ENCODE data around the gene UGT1A8. TPM values are rescaled to one million over a fixed set of nuclear protein-coding genes. Genes with fewer than 3 reads are reported as not detected.

UGT1A8 gene
- total RNA-seq, 1 experiment from 2014 or later: not detected

DNA sequence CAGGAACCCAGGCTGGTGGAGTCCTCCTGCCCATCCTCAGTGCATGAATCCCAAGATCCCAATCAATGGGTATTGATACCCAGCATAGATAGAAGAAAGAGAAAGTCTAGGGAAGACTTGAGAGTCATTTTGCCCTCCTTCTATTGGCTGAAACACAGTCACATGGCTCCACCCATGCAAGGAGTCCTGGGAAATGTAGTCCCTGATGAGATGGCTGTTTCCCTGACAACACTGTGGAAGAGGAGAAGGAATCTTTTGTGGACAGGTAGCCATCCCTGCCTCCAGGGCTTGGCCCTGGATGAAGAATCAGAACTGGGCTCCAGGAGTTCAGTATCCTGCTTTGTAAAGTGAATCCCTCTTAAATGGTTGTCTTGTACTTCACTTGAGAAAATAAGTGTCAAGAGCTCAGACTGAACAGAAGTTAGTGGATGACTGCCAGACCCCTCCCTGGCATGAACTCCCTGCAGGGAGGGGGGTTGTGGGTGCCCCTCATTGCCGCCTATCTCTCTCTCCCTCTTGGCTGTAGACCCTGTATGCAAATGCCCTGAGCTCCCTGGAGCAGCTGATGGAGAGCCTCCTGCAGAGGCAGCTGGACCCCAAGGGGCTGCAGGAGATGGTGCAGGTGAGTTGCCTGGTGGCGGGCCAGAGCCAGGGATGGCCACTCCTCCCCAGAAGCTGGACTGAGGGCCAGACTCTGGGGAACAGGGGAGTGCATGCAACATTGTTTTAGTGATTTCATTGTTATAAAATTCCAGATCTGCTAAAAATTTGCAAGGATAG lies 196.8 kb downstream of the UGT1A8 start:
- no peak for DNase-seq (ENCODE audit: extremely low read depth, low read depth)

DNA sequence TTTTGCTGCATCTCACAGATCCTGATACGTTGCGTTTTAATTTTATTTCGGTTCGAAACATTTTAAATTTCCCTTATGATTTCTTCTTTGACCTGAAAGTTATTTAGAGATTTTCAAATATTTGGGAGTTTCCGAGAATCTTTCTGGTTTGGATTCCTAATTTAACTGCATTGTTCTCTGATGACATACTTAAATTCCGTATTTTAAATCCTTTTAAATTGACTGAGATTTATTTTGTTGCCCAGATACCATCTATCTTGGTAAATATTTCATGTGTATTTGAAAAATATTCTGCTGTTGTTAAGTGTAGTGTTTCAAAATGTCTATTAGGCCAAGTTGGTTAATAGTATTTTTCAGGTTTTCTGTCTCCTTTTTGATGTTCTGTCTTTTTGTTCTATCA lies 198.4 kb downstream of the UGT1A8 start:
- no peak for DNase-seq (ENCODE audit: extremely low read depth, low read depth)

DNA sequence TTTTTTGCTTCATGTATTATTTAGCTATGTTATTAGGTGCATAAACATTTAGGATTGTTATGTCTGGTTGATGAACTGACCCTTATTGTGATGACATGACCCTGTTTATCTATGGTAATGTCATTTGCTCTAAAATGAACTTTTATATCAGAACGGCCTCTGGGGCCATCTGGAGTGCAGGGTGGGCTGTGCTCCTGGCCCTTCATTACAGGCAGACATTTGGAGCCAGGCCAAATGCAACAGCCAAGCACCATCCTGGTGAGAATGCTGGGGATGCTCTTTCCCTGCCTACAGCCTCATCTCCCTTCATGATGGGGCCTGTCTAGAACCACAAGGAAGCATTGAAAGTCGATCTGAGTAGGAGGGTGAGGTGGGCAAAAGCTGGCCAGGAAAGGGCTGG lies 198.9 kb downstream of the UGT1A8 start:
- DNase-seq (ENCODE audit: extremely low read depth, low read depth): no peak

DNA sequence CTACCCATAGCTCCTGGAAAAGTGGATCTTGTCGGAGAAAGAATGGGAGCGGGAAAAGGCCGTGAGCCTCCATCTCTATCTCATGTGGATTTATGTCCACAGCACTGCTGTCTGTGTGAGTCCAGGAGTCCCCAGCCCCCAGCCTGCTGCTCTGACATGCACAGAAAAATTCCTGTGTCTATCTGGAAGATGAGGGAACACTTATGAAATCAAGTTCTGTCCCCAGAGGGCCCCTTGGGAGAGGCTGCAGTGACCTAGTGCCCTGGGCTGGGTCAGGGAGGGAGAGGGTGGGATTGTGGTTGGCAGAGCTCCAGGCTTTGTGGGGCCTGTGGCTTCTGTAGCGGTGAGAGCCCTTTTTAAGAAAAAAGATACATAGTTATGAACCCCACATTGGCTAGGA lies 199.3 kb downstream of the UGT1A8 start:
- no peak for DNase-seq (ENCODE audit: extremely low read depth, low read depth)

- no peak for DNase-seq (ENCODE audit: extremely low read depth, low read depth)
Observed at GRCh38 chr2:233817361-233817911, 200.0 kb downstream of the UGT1A8 start.

DNA sequence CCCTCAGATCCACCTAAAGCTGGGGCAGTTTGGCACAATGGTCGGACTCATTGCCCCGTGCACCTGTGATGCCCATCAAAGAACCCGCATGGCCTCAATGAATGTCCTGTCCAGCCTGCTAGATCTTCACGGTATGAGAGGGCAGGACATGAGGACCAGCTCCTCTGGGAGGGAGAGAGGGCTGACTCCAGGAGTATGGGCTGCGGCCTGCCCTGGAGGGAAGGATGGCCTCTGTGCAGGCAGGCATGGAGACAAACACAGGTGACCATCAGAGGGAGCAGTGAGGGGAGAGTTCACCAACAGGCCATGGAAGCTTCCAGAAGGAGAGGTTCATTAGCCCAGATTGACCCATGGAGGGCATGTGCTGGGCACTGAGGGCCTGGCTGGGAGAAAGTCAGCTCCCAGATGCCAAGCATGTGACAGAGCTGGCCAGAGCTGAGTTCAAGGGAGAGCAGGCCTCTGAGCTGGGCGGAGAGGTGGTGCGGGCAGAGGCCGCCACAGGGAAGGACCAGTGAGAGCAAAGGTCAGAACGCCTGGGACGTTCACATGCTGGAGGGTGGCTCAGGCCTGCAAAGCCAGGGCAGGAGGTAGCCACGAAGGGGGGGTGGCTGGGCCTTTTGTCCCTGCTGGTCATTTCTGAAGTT lies 200.7 kb downstream of the UGT1A8 start:
- no peak for DNase-seq (ENCODE audit: extremely low read depth, low read depth)

- DNase-seq (ENCODE audit: extremely low read depth, low read depth): no peak
Observed at GRCh38 chr2:233818639-233819621, 201.5 kb downstream of the UGT1A8 start.

DNA sequence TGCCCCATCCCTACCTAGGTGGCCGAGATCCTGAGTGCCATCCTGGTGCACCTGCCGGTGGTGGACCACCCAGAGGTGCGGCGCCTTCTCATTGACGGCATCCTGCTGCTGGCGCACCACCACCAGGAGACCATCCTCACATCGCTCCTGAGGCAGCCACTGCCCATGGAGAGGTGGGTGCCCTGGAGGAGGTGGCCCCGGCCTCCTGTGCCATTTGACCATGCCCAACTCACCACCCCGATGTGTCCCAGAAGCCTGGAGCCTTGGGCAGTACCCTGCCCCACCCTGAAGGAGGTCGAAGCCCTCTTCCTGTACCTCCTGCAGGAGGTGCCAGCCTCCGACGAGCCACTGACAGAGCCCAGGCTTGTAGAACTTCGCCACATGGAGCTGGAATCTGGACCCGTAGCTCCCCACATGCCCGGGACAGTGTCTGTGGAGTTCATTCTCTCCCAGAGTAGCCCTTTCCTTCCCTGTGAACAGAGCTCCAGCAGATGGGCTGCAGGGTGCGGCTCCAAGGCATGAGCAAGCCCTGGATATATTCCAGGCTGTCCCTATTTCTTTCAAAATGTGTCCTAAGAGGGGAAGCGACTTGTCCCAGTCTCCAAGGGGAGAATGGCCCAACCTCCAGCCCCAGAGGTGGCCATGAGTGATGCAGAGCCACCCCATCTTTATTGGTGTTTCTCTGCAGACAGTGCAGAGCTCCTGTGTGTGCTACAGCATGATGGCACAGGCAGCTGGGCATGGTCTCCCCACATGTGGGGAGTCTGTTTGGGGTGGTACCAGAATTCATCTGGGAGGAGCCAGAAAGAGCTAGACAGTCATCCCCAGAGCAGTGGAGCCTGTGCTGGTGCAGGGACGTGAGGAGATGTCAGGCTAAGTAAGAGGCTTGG lies 202.7 kb downstream of the UGT1A8 start:
- DNase-seq (ENCODE audit: extremely low read depth, low read depth): no peak

DNA sequence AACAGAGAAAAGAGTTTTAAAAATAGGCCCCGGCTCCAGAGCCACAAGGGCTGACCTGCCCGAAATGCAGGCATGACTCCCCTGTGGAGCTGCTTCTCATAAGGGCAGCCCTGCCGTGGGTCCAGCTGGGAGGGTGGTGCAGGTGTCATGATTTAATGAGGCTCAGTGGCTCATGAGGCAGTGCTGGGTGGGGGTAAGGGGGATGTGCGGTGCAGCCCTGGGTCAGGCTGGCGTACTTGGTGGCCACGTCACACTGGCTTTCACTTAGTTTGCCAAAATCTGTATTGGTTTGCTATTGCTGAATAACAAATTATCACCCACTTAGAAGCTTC lies 203.3 kb downstream of the UGT1A8 start:
- DNase-seq (ENCODE audit: extremely low read depth, low read depth): no peak

- no peak for DNase-seq (ENCODE audit: extremely low read depth, low read depth)
Observed at GRCh38 chr2:233821196-233821595, 203.8 kb downstream of the UGT1A8 start.

DNA sequence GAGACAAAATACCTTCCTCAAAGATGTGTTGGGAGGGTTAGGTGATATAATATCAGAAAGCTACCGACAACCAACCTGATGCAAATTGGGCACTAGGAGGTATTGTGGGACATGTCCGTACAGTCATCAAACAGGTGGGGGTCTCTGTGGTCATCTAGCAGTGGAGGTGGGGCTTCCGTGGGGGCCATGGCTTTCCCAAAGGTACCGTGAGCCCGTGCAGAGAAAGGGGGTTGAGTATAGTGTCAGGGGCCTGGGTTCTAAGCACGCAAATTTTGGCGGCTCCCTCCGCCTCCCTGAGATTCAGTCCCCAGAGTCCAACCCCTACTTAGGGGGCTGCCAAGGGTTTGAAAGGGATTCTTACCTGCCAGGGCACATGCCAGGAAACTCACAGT lies 204.3 kb downstream of the UGT1A8 start:
- no peak for DNase-seq (ENCODE audit: extremely low read depth, low read depth)

DNA sequence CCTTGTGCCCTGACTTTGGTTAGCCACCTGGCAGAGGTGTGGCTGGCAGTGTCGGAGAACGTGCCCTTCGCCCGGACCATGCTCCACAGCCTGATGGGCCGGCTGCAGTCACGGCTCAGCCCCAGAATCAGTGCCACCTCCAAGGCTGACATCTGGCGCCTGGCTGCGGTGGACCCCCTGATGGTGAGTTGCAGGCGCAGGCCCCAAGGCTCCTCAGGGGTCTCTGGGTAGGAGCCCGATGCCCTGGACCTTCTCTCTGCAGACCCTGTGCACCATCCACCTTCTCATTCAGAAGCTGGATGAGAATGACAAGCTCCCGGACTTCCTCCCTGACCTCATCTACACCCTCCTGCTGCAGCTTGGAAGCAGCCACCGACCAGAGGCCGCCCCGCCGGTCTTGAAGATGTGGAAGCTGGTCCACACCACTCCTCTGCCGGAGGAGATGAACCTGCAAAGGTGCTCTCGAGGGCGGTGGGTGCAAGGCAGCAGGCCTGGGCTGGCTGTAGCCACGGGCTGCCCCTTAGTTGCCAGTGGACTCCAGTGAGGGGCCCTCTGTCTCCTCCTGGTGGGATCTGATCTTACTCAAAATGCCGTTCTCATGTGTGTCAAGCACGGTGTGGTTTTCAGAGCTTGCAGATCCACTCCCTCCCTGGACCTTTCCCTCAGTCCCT lies 204.8 kb downstream of the UGT1A8 start:
- DNase-seq (ENCODE audit: extremely low read depth, low read depth): no peak

Other genes with a start within 250 kb of the UGT1A8 start
- gene USP40, start 50.9 kb upstream of the UGT1A8 start, total RNA-seq (2014; rRNA removed; shearing (Covaris generic)): 41.0 and 43.6 TPM in 2 replicates
- gene UGT1A10, start 18.8 kb downstream of the UGT1A8 start, total RNA-seq (2014; rRNA removed; shearing (Covaris generic)): not detected in 2 replicates
- not detected in 2 replicates for gene UGT1A9, start 54.3 kb downstream of the UGT1A8 start, total RNA-seq (2014; rRNA removed; shearing (Covaris generic))
- gene UGT1A7, start 64.3 kb downstream of the UGT1A8 start, total RNA-seq (2014; rRNA removed; shearing (Covaris generic)): not detected in 2 replicates
- not detected in 2 replicates for gene UGT1A6, start 75.3 kb downstream of the UGT1A8 start, total RNA-seq (2014; rRNA removed; shearing (Covaris generic))
- not detected in 2 replicates for gene UGT1A5, start 95.3 kb downstream of the UGT1A8 start, total RNA-seq (2014; rRNA removed; shearing (Covaris generic))
- 0.20 TPM in 1 of 2 replicates, not detected in the other for gene UGT1A4, start 101.1 kb downstream of the UGT1A8 start, total RNA-seq (2014; rRNA removed; shearing (Covaris generic))
- gene UGT1A3, start 111.4 kb downstream of the UGT1A8 start, total RNA-seq (2014; rRNA removed; shearing (Covaris generic)): not detected in 2 replicates
- not detected in 2 replicates for gene UGT1A1, start 142.6 kb downstream of the UGT1A8 start, total RNA-seq (2014; rRNA removed; shearing (Covaris generic))
- gene MROH2A, start 160.7 kb downstream of the UGT1A8 start, total RNA-seq (2014; rRNA removed; shearing (Covaris generic)): not detected in 2 replicates
- 97.8 and 106 TPM in 2 replicates for gene HJURP, start 236.9 kb downstream of the UGT1A8 start, total RNA-seq (2014; rRNA removed; shearing (Covaris generic))